ENCODE results near the gene GUCA2B. TPM values are rescaled to one million over a fixed set of nuclear protein-coding genes. Genes with fewer than 3 reads are reported as not detected.

GUCA2B gene
- total and polyA plus RNA-seq, 2 of the 4 experiments (the other 2 are of a cell fraction) = not detected

- Histone ChIP-seq H3K9ac (ENCODE audit: low read depth, low read length) (no peak within 1 kb of the TSS), H3K4me2 (ENCODE audit: low read depth, low read length) (no peak within 1 kb of the TSS), H3K27ac (ENCODE audit: insufficient read depth, low read length) (no peak within 1 kb of the TSS), H4K91ac (ENCODE audit: insufficient read depth, low read depth, low read length) (no peak within 1 kb of the TSS), H2BK120ac (ENCODE audit: low read depth, low read length) (no peak within 1 kb of the TSS), H4K5ac (ENCODE audit: low read depth, low read length) (no peak within 1 kb of the TSS), H3K9me1 (ENCODE audit: insufficient read depth, low read length) (peaks cover 3% of the 10 kb centered on the region; the same call in 1 of the 2 replicates), H3K4ac (ENCODE audit: low read depth, low read length) (no peak within 1 kb of the TSS), H4K20me1 (ENCODE audit: insufficient read depth, low read length) (no peaks in the 10 kb centered on the region), H2AFZ (replicated peaks; ENCODE audit: low read length, poor library complexity) (peak within 1 kb of the TSS; percentile 21), H3K23ac (ENCODE audit: low read depth, low read length) (no peak within 1 kb of the TSS), H4K8ac (ENCODE audit: low read depth in 2 of 2, low read length in 2 of 2) (no peak within 1 kb of the TSS), H2AK5ac (ENCODE audit: low read depth, low read length) (no peak within 1 kb of the TSS), H3K4me1 (ENCODE audit: control insufficient read depth, insufficient read depth, low read length) (peaks cover 3% of the 10 kb centered on the region; the same call in 1 of the 2 replicates), H3K79me1 (ENCODE audit: low read depth in 1 of 2, low read length in 2 of 2) (no peaks in the 10 kb centered on the region), H2AK9ac (replicated peaks; ENCODE audit: low read depth, low read length, poor library complexity) (no peak within 1 kb of the TSS), H3K14ac (replicated peaks; ENCODE audit: low read depth, low read length) (no peak within 1 kb of the TSS), H2BK5ac (ENCODE audit: low read depth, low read length, poor library complexity, severe bottlenecking) (no peak within 1 kb of the TSS), H3K4me3 (ENCODE audit: insufficient read depth, low read depth, low read length) (no peak within 1 kb of the TSS), H3K36me3 (ENCODE audit: control insufficient read depth, insufficient read depth, low read length) (no peaks in the 10 kb centered on the region), H3K56ac (ENCODE audit: extremely low read depth, insufficient read depth, low read length) (no peak within 1 kb of the TSS), H3K27me3 (ENCODE audit: control insufficient read depth, insufficient read depth, low read length) (peaks cover 3% of the 10 kb centered on the region; the same call in 1 of the 2 replicates), H2BK15ac (ENCODE audit: low read depth, low read length) (no peak within 1 kb of the TSS), H2BK20ac (ENCODE audit: low read depth, low read length) (no peak within 1 kb of the TSS), H3K18ac (ENCODE audit: low read depth, low read length) (no peak within 1 kb of the TSS), H3K9me3 (ENCODE audit: control insufficient read depth, insufficient read depth, low read length) (peaks cover 5% of the 10 kb centered on the region)
- dilution Hi-C loops (cut with HindIII; ENCODE audit: low sequenced_read_pairs, unreplicated experiment) (no loop called here), intact Hi-C loops (cut with micrococcal nuclease) (no loop called here), in situ Hi-C loops (cut with MboI; ENCODE audit: low sequenced_read_pairs) (no loop called here)
- POLR2A ChIA-PET (ENCODE audit: unreplicated experiment) = no interaction called here
- BruUV-seq (replicated peaks) = no TSS peak
- ATAC-seq (ENCODE audit: low read depth) (no peak), DNase-seq (no peak)
- TF ChIP-seq CEBPB (IDR thresholded peaks at IDR 0.05; ENCODE audit: low read depth, low read length) (no peak), CTCF (conservative IDR thresholded peaks at IDR 0.05; ENCODE audit: low read depth, low read length) (no peak), RFX5 (IDR thresholded peaks at IDR 0.05; ENCODE audit: low read depth, low read length) (no peak), MAZ (IDR thresholded peaks at IDR 0.05; ENCODE audit: borderline replicate concordance, low read depth, low read length) (no peak), RCOR1 (IDR thresholded peaks at IDR 0.05; ENCODE audit: insufficient replicate concordance, low read length) (no peak), SMC3 (IDR thresholded peaks at IDR 0.05; ENCODE audit: low read depth, low read length) (no peak), FOS (IDR thresholded peaks at IDR 0.05; ENCODE audit: low read depth, low read length) (no peak), POLR2A (IDR thresholded peaks at IDR 0.05; ENCODE audit: low read depth, low read length) (no peak)
- CTCF ChIA-PET = no interaction called here
- 74% methylated on average over 3 of the region's 24 CpGs; no CpG with 5 or more reads in 1 of the 2 experiments for WGBS, 2 experiments (ENCODE audit: extremely low coverage in 2 of 2, insufficient read length in 1 of 2)
Measured at GRCh38 chr1:42164551-42165420, 11.6 kb downstream of the GUCA2B start, which contains the start of gene GUCA2A. GUCA2A (minus strand) TSS chr1:42164745; CDS start chr1:42164712, 33 bp downstream.

Measured in IMR-90 (cell line).